ENCODE results near the gene GEMIN4. TPM values are rescaled to one million over a fixed set of nuclear protein-coding genes. Genes with fewer than 3 reads are reported as not detected.
A peak's percentile ranks its signal among the peaks of the same experiment; 100 is the strongest.
"Not testable (repeated sequence)": the region's sequence is repeated elsewhere in the genome, so short reads cannot be mapped to it uniquely, and the experiment has no call there.

The GEMIN4 gene
- total RNA-seq, 4 donors from 2014 or later, result 9.7 to 29.0 (median 17.0) TPM

- H3K9me3 ChIP-seq, result no peaks in the 10 kb centered on the region
- no peaks in the 10 kb centered on the region for H3K36me3 ChIP-seq
- no peaks in the 10 kb centered on the region for H3K27me3 ChIP-seq
- no peak overlapping the region for H3K4me3 ChIP-seq
- intact Hi-C loops (cut with DNase I; ENCODE audit: low total_unique reads), result no loop called here
- H3K27ac ChIP-seq, result no peak overlapping the region
- TF ChIP-seq POLR2A (IDR thresholded peaks at IDR 0.05) (no peak), CTCF (IDR thresholded peaks at IDR 0.05) (no peak)
- no peak for DNase-seq
- no peaks in the 10 kb centered on the region for H3K4me1 ChIP-seq
These were observed 35.7 kb upstream of the GEMIN4 start for GRCh38 chr17:787641-788221.

- DNase-seq; H3K4me1 ChIP-seq; H3K4me3 ChIP-seq; H3K27ac ChIP-seq; H3K9me3 ChIP-seq; H3K27me3 ChIP-seq; intact Hi-C loops (cut with DNase I; ENCODE audit: low total_unique reads); H3K36me3 ChIP-seq: not testable (repeated sequence)
These were observed 33.8 kb upstream of the GEMIN4 start for GRCh38 chr17:785901-786300.

- Histone ChIP-seq H3K27ac (no peak overlapping the region), H3K36me3 (no peaks in the 10 kb centered on the region), H3K9me3 (no peaks in the 10 kb centered on the region), H3K4me1 (no peaks in the 10 kb centered on the region), H3K27me3 (no peaks in the 10 kb centered on the region), H3K4me3 (no peak overlapping the region)
- no peak for DNase-seq
- TF ChIP-seq CTCF (IDR thresholded peaks at IDR 0.05) (no peak), POLR2A (IDR thresholded peaks at IDR 0.05) (no peak)
- intact Hi-C loops (cut with DNase I; ENCODE audit: low total_unique reads), result no loop called here
These were observed 32.1 kb upstream of the GEMIN4 start for GRCh38 chr17:784143-784542.

GRCh38 chr17:781805-782731 lies 30.0 kb upstream of the GEMIN4 start, which contains the start of the genes GLOD4 and MRM3:
Gene GLOD4 (minus strand): TSS chr17:782280. CDS start chr17:782255, 25 bp downstream.
Gene MRM3 (plus strand): TSS chr17:782353. CDS start chr17:782379, 26 bp downstream.
- intact Hi-C loops (cut with DNase I; ENCODE audit: low total_unique reads), result no loop called here

GRCh38 chr17:778096-778495 lies 26.0 kb upstream of the GEMIN4 start:
- Histone ChIP-seq H3K4me1 (no peaks in the 10 kb centered on the region), H3K27ac (no peak overlapping the region), H3K36me3 (no peaks in the 10 kb centered on the region), H3K27me3 (no peaks in the 10 kb centered on the region), H3K9me3 (no peaks in the 10 kb centered on the region), H3K4me3 (no peak overlapping the region)
- intact Hi-C loops (cut with DNase I; ENCODE audit: low total_unique reads), result no loop called here
- DNase-seq, result no peak
- TF ChIP-seq POLR2A (IDR thresholded peaks at IDR 0.05) (no peak), CTCF (IDR thresholded peaks at IDR 0.05) (no peak)

More at GRCh38 chr17:781805-782731, 30.0 kb upstream of the GEMIN4 start, which contains the start of the genes GLOD4 and MRM3:
- Histone ChIP-seq H3K27ac (peak within 1 kb of the TSS; percentile 79 to 85), H3K27me3 (no peaks in the 10 kb centered on the region), H3K9me3 (no peaks in the 10 kb centered on the region), H3K4me3 (peak within 1 kb of the TSS; percentile 68 to 77), H3K4me1 (no peaks in the 10 kb centered on the region), H3K36me3 (no peaks in the 10 kb centered on the region)
- TF ChIP-seq POLR2A (IDR thresholded peaks at IDR 0.05), result peak; percentile 59 to 77
- peak; percentile 23 to 61 (median 45) for TF ChIP-seq CTCF (IDR thresholded peaks at IDR 0.05)
- DNase-seq, result peak; percentile 90 to 93

Measured in uterus (tissue), 4 donors.